Loucy (cell line): Measurements from ENCODE around the gene SNX8.

Experiments used
- H2AFZ ChIP-seq: fragments of 200-600 bp; sonication (generic); 2 replicates; pipeline ENCODE4 v1.6.0; 2016; ENCODE audit warnings: antibody characterized with exemption, mild to moderate bottlenecking, low read length, moderate library complexity
- H3F3A ChIP-seq: fragments of 200-600 bp; 2 replicates; pipeline ENCODE4 v1.6.0; 2016; ENCODE audit warnings: antibody characterized with exemption, low read depth, mild to moderate bottlenecking
- H3K27me3 ChIP-seq: fragments of 200-600 bp; sonication (generic); 2 replicates; pipeline ENCODE4 v1.6.1; 2014; ENCODE audit warnings: low read length, mild to moderate bottlenecking; ENCODE audit not compliant: insufficient read depth, poor library complexity, severe bottlenecking
- H3K36me3 ChIP-seq: fragments of 200-600 bp; sonication (generic); 2 replicates; pipeline ENCODE4 v1.6.1; 2016; ENCODE audit warnings: low read length; ENCODE audit not compliant: insufficient read depth
- H3K4me1 ChIP-seq: fragments of 200-600 bp; sonication (generic); 2 replicates; pipeline ENCODE4 v1.5.1; 2014; ENCODE audit warnings: low read length, mild to moderate bottlenecking; ENCODE audit not compliant: insufficient read depth, poor library complexity, severe bottlenecking
- H3K4me2 ChIP-seq: fragments of 200-600 bp; sonication (generic); 2 replicates; pipeline ENCODE4 v1.6.0; 2014; ENCODE audit warnings: antibody characterized with exemption, low read length, low read depth, mild to moderate bottlenecking; ENCODE audit not compliant: poor library complexity, severe bottlenecking
- H3K4me3 ChIP-seq: fragments of 200-600 bp; sonication (generic); 2 replicates; pipeline ENCODE4 v1.5.1; 2014; ENCODE audit warnings: low read length, mild to moderate bottlenecking, mixed read lengths; ENCODE audit not compliant: poor library complexity, severe bottlenecking
- H3K79me2 ChIP-seq: fragments of 200-600 bp; sonication (generic); 2 replicates; pipeline ENCODE4 v1.6.1; 2014; ENCODE audit warnings: low read length; ENCODE audit not compliant: insufficient read depth
- H3K9ac ChIP-seq: fragments of 200-600 bp; sonication (generic); 2 replicates; pipeline ENCODE4 v1.6.0; 2014; ENCODE audit warnings: mild to moderate bottlenecking, low read depth, low read length, moderate library complexity; ENCODE audit not compliant: poor library complexity, severe bottlenecking
- H3K9me2 ChIP-seq: fragments of 200-600 bp; sonication (generic); replicated peaks from 2 replicates; pipeline ENCODE4 v1.6.1; 2016; ENCODE audit warnings: low read depth, low read length, mixed read lengths
- H3K9me3 ChIP-seq: fragments of 200-600 bp; sonication (generic); 2 replicates; pipeline ENCODE4 v1.6.1; 2014; ENCODE audit warnings: mild to moderate bottlenecking, antibody characterized with exemption, low read length, low read depth; ENCODE audit not compliant: insufficient read depth
- H4K20me1 ChIP-seq: fragments of 200-600 bp; sonication (generic); 2 replicates; pipeline ENCODE4 v1.6.0; 2014; ENCODE audit warnings: antibody characterized with exemption, low read length, mild to moderate bottlenecking; ENCODE audit not compliant: insufficient read depth, poor library complexity, severe bottlenecking
- CTCF ChIP-seq: fragments of 200-600 bp; sonication (generic); conservative IDR thresholded peaks from 2 replicates; pipeline ENCODE4 v1.5.1; 2014; ENCODE audit warnings: mild to moderate bottlenecking, antibody characterized with exemption, low read length
- EZH2phosphoT487 ChIP-seq: fragments of 200-600 bp; IDR thresholded peaks from 2 replicates; pipeline ENCODE4 v1.6.1; 2018; ENCODE audit warnings: antibody characterized with exemption, mild to moderate bottlenecking, moderate library complexity, borderline replicate concordance

Gene SNX8

DNA sequence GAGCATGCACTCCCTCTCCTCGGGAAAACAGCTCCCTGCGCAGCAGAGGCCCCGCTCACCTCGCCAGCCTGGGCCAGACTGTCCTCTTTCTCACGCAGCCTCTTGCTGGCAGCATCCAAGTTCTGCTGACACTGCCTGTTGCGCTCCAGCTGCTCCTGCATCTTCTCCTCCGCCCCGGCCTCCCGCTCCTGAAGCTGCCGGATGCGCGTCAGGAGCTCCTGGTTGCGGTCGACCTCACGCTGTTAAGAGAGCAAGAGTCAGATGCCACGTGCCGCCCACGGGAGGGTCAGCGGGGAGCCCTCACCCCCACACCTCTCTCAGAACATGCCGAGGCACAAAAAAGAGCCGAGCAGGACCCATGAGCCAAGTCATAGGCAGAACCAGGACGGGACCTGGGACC is 91.7 kb downstream of the SNX8 start:
- Histone ChIP-seq H3K9ac (no peak overlapping the region), H3F3A (no peaks in the 10 kb centered on the region), H3K9me2 (no peaks in the 10 kb centered on the region), H3K27me3 (no peaks in the 10 kb centered on the region), H3K4me2 (no peak overlapping the region), H3K4me3 (no peak overlapping the region), H4K20me1 (no peaks in the 10 kb centered on the region), H3K9me3 (no peaks in the 10 kb centered on the region), H3K36me3 (peaks cover 73% of the 10 kb centered on the region; the same call in 1 of the 2 replicates), H2AFZ (no peak overlapping the region), H3K79me2 (peaks cover 24% of the 10 kb centered on the region; the same call in 1 of the 2 replicates), H3K4me1 (no peaks in the 10 kb centered on the region)
- TF ChIP-seq EZH2phosphoT487 (no peak), CTCF (no peak)

- H3K9me3 ChIP-seq: no peaks in the 10 kb centered on the region
- no peaks in the 10 kb centered on the region for H4K20me1 ChIP-seq
- no peak overlapping the region for H3K4me2 ChIP-seq
- H2AFZ ChIP-seq: no peak overlapping the region
- no peaks in the 10 kb centered on the region for H3F3A ChIP-seq
- H3K9ac ChIP-seq: no peak overlapping the region
- no peaks in the 10 kb centered on the region for H3K9me2 ChIP-seq
- H3K4me3 ChIP-seq: no peak overlapping the region
- no peaks in the 10 kb centered on the region for H3K4me1 ChIP-seq
- peaks cover 14% of the 10 kb centered on the region; the same call in 1 of the 2 replicates for H3K79me2 ChIP-seq
- H3K27me3 ChIP-seq: no peaks in the 10 kb centered on the region
- TF ChIP-seq EZH2phosphoT487 (no peak), CTCF (no peak)
- H3K36me3 ChIP-seq: peaks cover 78% of the 10 kb centered on the region; the same call in 1 of the 2 replicates
These were observed 93.3 kb downstream of the SNX8 start for GRCh38 chr7:2220954-2221353.

- no peaks in the 10 kb centered on the region for H3K9me2 ChIP-seq
- peaks cover 10% of the 10 kb centered on the region; the same call in 1 of the 2 replicates for H3K79me2 ChIP-seq
- H3K4me1 ChIP-seq: peaks cover 1% of the 10 kb centered on the region
- H3K9ac ChIP-seq: no peak overlapping the region
- H3K9me3 ChIP-seq: no peaks in the 10 kb centered on the region
- no peaks in the 10 kb centered on the region for H3K27me3 ChIP-seq
- no peak for TF ChIP-seq EZH2phosphoT487
- no peak for TF ChIP-seq CTCF
- no peaks in the 10 kb centered on the region for H4K20me1 ChIP-seq
- peaks cover 78% of the 10 kb centered on the region; the same call in 1 of the 2 replicates for H3K36me3 ChIP-seq
- H3K4me2 ChIP-seq: no peak overlapping the region
- no peak overlapping the region for H2AFZ ChIP-seq
- no peaks in the 10 kb centered on the region for H3F3A ChIP-seq
- no peak overlapping the region for H3K4me3 ChIP-seq
These were observed 93.7 kb downstream of the SNX8 start for GRCh38 chr7:2220506-2220905.
